ENCODE data around the gene STXBP2.
A peak's percentile ranks its signal among the peaks of the same experiment; 100 is the strongest.
"Not testable (repeated sequence)": the region's sequence is repeated elsewhere in the genome, so short reads cannot be mapped to it uniquely, and the experiment has no call there.

The STXBP2 gene

DNA sequence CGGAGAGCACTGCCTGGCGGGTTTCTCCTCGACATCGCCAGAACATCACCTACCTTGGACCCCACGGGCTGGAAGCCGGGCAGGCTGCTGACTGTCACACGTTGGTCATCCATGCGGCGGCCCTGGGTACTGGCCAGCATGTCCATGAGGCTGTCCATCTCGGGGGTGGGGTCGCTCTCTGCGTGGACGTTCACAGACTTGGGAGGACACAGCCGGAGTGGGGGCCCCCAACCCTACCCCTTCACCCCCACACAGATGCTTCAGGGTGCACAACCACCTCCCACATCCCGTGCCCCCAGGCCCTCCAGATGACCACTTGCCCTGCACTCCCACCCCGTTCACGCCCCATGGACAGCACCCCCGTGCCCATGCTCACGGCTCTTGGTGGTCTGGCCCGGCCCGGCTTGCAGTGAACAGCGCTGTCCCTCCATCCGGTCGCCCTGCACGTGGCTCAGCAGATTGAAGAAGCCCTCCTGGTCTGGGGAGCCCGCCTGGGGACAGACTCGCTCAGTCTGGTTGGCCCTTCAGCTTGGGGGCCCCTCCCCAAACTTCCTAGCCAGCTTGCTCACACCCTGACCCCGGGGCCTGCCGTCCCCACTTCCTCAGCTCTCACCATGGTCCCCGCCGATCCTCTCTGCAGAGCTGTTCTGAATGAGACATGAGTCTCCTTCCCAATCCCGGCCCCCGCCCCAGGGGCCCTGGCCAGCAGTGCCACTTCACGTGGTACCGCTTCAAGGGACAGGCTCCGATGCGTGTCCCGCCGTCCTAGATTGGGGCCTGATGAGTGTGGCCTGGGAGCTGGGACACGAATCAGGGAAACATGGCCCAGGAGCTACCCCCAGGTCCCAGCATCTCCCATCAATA is 4.3 kb upstream of the STXBP2 start:
- DNase-seq (ENCODE audit: low read depth) = no peak

DNA sequence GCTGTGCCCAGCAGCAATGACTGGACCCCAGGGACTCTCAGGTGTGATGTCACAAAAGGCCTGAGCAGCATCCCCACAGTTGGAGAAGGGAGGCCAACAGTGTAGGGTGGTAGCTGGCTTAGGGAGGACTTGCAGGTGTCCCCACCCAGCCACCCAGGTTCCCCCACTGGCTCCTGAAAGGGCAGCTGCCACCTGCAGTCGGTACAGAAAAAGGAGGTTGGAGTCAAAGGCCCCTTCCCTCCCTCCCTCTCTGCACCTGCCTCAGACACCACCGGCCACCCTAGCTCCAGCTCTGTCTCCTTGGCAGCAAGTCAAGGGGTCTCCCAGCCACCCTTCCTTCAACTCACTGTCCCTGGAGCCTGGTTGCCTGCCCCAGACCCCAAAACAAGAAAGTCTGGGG is 3.2 kb upstream of the STXBP2 start, which contains the start of gene PCP2:
TSS of gene PCP2 (minus strand) at position 22 of the 400 bp plus-strand sequence. CDS start 262 bp downstream, outside the sequence.
- DNase-seq (ENCODE audit: low read depth) = no peak

- DNase-seq (ENCODE audit: low read depth) = no peak
Observed at GRCh38 chr19:7635670-7636069, 1.2 kb upstream of the STXBP2 start.

DNA sequence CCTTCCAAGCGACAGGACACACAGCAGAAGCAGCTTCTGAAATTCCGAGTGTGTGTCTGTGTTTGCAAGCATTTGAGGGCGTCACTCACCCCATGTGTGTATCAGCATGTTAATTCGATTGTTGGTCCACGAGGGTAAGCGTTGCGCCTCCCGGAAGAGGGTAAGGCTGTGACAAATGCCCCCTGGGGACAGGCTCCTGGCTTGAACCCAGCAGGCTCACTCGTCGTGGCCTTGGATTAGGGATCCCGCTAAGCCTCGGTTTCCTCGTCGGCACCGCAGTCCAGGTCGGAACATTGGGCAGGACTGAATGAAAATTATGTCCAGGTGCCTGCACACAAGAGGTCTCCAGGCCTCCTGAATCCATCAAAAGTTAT is 606 bp upstream of the STXBP2 start:
- no peak for DNase-seq (ENCODE audit: low read depth)

GRCh38 chr19:7637374-7638256 is 705 bp downstream of the STXBP2 start:
- DNase-seq (ENCODE audit: low read depth) = peak; percentile 74

- DNase-seq (ENCODE audit: low read depth) = no peak
Observed at GRCh38 chr19:7638802-7639465, 2.0 kb downstream of the STXBP2 start.

- DNase-seq (ENCODE audit: low read depth) = no peak
Observed at GRCh38 chr19:7639863-7640348, 3.0 kb downstream of the STXBP2 start.

GRCh38 chr19:7640803-7641202 is 3.9 kb downstream of the STXBP2 start:
- DNase-seq (ENCODE audit: low read depth) = no peak

DNA sequence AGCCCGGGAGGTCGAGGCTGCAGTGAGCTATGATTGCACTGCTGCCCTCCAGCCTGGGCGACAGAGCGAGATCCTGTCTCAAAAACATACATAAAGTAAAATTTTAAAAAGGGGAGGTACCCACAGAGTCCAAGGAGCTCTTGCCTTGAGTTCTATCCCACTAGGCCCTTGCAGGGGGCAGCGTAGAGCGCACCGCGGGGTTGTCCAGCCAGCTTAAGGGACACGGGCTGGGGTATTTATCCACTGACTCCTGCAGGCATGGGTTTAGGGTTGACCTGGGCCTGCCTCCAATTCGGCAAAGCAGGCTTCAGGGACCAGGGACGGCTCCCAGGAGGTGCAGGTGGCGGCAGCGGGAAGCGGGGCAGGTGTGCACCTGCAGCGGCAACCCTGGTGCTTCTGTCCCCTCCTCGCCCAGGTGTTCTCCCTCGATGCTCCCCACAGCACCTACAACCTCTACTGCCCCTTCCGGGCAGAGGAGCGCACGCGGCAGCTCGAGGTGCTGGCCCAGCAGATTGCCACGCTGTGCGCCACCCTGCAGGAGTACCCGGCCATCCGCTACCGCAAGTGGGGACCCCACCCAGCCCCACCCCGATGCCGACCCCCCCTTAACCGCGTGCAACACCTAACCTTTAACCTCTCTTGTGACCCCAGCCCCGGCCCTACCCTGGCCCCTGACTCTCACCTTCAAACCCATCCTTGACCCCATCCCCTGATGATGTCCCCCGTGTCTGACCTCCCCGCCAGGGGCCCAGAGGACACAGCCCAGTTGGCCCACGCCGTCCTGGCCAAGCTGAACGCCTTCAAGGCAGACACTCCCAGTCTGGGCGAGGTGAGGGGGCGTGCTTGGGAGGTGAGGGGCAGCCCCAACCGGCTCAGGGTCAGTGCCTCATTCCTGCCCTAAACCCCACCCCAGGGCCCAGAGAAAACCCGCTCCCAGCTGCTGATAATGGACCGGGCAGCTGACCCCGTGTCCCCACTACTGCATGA is 4.7 kb downstream of the STXBP2 start:
- no peak for DNase-seq (ENCODE audit: low read depth)

DNA sequence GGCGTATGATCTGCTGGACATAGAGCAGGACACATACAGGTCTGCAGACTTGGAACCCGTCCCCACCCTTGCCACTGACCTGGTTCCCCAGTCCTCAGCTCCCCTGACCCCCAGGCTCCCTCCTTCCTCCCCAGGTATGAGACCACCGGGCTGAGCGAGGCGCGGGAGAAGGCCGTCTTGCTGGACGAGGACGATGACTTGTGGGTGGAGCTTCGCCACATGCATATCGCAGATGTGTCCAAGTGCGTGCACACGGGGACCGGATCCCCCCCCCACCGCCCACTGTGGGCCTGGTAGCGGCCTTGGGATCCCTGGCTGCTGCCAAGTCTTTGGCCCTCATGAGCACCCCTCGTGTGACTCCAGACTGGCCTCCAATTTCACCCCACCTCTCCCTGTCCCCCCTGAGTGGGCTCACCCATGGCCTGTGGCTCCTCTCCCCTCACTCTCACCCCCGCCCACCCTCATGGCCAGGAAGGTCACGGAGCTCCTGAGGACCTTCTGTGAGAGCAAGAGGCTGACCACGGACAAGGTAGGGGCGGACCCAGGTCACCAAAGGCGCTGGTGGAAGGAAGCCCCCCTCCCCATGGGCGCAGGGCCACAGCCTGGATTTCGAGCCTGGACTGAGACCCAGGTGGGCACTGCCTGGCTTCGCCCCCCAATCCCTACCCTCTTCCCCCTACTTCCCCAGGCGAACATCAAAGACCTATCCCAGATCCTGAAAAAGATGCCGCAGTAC is 5.6 kb downstream of the STXBP2 start:
- no peak for DNase-seq (ENCODE audit: low read depth)

- DNase-seq (ENCODE audit: low read depth) = no peak
Observed at GRCh38 chr19:7643031-7643415, 6.1 kb downstream of the STXBP2 start.

DNA sequence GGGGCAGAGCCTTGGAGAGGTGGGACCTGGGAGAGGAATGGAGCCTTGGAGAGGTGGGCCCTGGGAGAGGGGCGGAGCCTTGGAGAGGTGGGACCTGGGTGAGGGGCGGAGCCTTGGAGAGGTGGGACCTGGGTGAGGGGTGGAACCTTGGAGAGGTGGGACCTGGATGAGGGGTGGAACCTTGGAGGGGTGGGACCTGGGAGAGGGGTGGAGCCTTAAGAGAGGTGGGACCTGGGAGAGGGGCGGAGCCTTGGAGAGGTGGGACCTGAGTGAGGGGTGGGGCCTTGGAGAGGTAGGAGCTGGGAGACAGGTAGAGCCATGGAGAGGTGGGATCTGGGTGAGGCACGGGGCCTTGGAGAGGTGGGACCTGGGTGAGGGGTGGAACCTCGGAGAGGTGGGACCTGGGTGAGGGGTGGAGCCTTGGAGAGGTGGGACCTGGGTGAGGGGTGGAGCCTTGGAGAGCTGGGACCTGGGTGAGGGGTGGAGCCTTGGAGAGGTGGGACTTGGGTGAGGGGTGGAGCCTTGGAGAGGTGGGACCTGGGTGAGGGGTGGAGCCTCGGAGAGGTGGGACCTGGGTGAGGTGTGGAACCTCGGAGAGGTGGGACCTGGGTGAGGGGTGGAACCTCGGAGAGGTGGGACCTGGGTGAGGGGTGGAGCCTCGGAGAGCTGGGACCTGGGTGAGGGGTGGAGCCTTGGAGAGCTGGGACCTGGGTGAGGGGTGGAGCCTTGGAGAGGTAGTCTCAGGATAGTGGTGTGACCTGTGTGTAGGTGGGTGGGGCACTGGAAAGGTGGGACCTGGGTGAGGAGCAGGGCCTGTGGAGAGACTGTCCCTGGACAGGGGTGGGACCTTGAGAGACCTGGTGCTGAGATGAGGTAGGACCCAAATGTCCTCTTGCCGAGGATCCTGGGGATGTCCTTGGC is 7.0 kb downstream of the STXBP2 start:
- DNase-seq (ENCODE audit: low read depth) = not testable (repeated sequence)

GRCh38 chr19:7644550-7644877 is 7.6 kb downstream of the STXBP2 start:
- DNase-seq (ENCODE audit: low read depth) = no peak

DNA sequence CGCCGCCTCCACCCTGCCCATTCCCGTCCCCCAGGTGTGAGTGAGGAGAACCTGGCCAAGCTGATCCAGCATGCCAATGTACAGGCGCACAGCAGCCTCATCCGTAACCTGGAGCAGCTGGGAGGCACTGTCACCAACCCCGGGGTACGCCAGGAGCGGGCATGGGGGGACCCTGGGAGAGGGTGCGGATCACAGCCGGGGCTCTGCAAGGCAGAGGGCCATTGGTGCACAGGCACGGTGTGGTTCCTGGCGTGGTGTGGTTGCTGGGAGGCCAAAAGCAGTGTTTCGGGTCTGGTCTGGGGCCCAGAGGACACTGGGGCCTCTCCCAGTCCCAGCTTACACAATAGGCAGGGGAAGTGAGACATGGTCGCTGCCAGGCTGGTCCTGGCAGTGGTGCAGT is 8.3 kb downstream of the STXBP2 start:
- DNase-seq (ENCODE audit: low read depth) = no peak

DNA sequence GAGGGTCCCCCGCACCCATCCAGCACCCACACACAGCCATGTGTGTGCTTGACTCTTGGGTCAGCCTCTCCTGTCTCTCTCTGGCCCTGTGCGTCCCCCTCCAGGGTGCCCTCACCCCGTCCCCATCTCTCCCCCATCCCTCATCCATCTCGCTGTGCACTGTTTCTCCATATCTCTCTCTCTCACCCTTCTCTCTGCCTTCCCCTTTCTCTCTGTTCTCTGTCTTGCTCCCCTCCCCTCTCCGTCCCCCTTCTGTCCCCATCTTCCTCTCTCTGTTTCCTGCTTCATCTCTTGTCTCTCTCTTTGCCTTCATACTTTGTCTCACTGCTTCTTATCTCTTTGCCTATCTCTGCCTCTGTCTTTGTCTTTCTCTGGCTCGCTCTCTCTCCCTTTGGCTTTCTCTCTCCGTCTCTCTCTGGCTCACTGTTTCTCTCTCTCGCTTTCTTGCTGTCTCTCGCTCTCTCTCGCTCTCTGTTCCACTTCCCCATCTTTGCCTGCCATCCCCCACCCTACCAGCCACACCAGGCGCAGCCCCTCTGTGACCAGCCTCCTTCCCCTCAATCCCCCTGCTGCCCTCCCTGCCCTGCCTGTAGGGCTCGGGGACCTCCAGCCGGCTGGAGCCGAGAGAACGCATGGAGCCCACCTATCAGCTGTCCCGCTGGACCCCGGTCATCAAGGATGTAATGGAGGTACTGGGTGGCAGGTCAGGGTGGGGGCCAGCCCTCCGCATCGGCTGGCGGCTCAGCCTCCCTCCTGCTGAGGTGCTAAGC is 8.9 kb downstream of the STXBP2 start:
- no peak for DNase-seq (ENCODE audit: low read depth)

- no peak for DNase-seq (ENCODE audit: low read depth)
Observed at GRCh38 chr19:7646426-7646700, 9.5 kb downstream of the STXBP2 start.

GRCh38 chr19:7647156-7647555 is 10.2 kb downstream of the STXBP2 start:
- DNase-seq (ENCODE audit: low read depth) = no peak

DNA sequence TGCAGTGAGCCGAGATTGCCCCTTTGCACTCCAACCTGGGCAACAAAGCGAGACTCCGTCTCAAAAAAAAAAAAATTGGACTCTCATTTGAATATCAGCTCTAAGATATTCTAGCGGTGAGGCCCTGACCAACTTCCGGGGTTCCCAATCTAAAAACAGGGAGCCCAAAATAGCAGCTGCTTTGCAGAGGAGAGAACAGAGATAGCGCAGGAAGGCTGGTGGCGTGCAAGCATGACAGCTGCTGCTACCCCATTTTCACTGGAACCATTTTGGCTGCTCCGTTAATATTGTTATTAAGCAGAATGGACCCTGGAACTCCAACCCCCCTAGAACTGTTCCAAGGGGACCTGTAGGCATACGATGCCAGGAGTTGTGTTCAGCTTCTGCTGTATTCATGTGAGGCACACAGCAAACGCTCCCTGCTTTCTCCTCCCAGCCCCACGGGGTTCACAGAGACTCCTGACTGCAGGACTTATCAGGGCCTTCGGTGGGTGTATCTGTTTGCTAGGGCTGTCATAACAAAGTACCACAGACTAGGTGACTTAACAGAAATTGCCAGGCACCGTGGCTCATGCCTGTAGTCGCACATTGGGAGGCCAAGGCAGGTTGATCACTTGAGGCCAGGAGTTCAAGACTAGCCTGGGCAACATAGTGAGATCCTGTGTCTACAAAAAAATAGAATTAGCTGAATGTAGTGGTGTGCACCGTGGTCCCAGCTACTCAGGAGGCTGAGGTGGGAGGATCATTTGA is 11.5 kb downstream of the STXBP2 start:
- DNase-seq (ENCODE audit: low read depth) = no peak
